ENCODE results near the gene ELFN1.

The ELFN1 gene

GRCh38 chr7:1693419-1693990 is 23.4 kb downstream of the ELFN1 start:
- no peak overlapping the region for H3K4me3 ChIP-seq (ENCODE audit: low read depth in 1 of 2, low read length in 1 of 2)
- TF ChIP-seq CTCF (IDR thresholded peaks at IDR 0.05): no peak

GRCh38 chr7:1693991-1694524 is 24.0 kb downstream of the ELFN1 start:
- TF ChIP-seq CTCF (IDR thresholded peaks at IDR 0.05): no peak
- Histone ChIP-seq H3K4me3 (ENCODE audit: low read depth in 1 of 2, low read length in 1 of 2) (no peak overlapping the region), H3K27ac (no peak overlapping the region), H3K4me1 (ENCODE audit: control insufficient read depth in 1 of 2, insufficient read depth in 1 of 2, low read depth in 1 of 2, low read length in 1 of 2) (no peaks in the 10 kb centered on the region), H3K36me3 (no peaks in the 10 kb centered on the region), H3K27me3 (peaks cover 12% of the 10 kb centered on the region), H3K9me3 (no peaks in the 10 kb centered on the region)

More at GRCh38 chr7:1693419-1693990, 23.4 kb downstream of the ELFN1 start:
- no peaks in the 10 kb centered on the region for H3K36me3 ChIP-seq
- no peak overlapping the region for H3K27ac ChIP-seq
- no peaks in the 10 kb centered on the region for H3K9me3 ChIP-seq
- peaks cover 11% of the 10 kb centered on the region for H3K27me3 ChIP-seq
- no peaks in the 10 kb centered on the region for H3K4me1 ChIP-seq (ENCODE audit: control insufficient read depth in 1 of 2, insufficient read depth in 1 of 2, low read depth in 1 of 2, low read length in 1 of 2)

GRCh38 chr7:1694611-1695511 is 24.8 kb downstream of the ELFN1 start:
- Histone ChIP-seq H3K27ac (no peak overlapping the region), H3K27me3 (peaks cover 8% of the 10 kb centered on the region), H3K4me1 (ENCODE audit: control insufficient read depth in 1 of 2, insufficient read depth in 1 of 2, low read depth in 1 of 2, low read length in 1 of 2) (no peaks in the 10 kb centered on the region), H3K4me3 (ENCODE audit: low read depth in 1 of 2, low read length in 1 of 2) (no peak overlapping the region), H3K9me3 (no peaks in the 10 kb centered on the region), H3K36me3 (no peaks in the 10 kb centered on the region)
- no peak for TF ChIP-seq CTCF (IDR thresholded peaks at IDR 0.05)

- Histone ChIP-seq H3K27ac (no peak overlapping the region), H3K4me3 (ENCODE audit: low read depth in 1 of 2, low read length in 1 of 2) (no peak overlapping the region), H3K9me3 (no peaks in the 10 kb centered on the region), H3K36me3 (no peaks in the 10 kb centered on the region), H3K4me1 (ENCODE audit: control insufficient read depth in 1 of 2, insufficient read depth in 1 of 2, low read depth in 1 of 2, low read length in 1 of 2) (no peaks in the 10 kb centered on the region), H3K27me3 (peaks cover 8% of the 10 kb centered on the region)
- TF ChIP-seq CTCF (IDR thresholded peaks at IDR 0.05): no peak
These were observed 25.9 kb downstream of the ELFN1 start for GRCh38 chr7:1695800-1696454.

GRCh38 chr7:1696671-1697498 is 26.8 kb downstream of the ELFN1 start:
- Histone ChIP-seq H3K4me3 (ENCODE audit: low read depth in 1 of 2, low read length in 1 of 2) (no peak overlapping the region), H3K27ac (no peak overlapping the region), H3K4me1 (ENCODE audit: control insufficient read depth in 1 of 2, insufficient read depth in 1 of 2, low read depth in 1 of 2, low read length in 1 of 2) (no peaks in the 10 kb centered on the region), H3K36me3 (no peaks in the 10 kb centered on the region), H3K9me3 (no peaks in the 10 kb centered on the region), H3K27me3 (peaks cover 8% of the 10 kb centered on the region)
- TF ChIP-seq CTCF (IDR thresholded peaks at IDR 0.05): no peak

Data from neutrophil (primary cell).